HG03039 (cell line): ENCODE data around the gene POP4.

Source experiments
- ATAC-seq: cut with Tn5 transposase; IDR thresholded peaks from one replicate; pipeline ENCODE4 v1.9.1; 2021; ENCODE audit warnings: mild to moderate bottlenecking, moderate library complexity; ENCODE audit not compliant: unreplicated experiment

Gene POP4

DNA sequence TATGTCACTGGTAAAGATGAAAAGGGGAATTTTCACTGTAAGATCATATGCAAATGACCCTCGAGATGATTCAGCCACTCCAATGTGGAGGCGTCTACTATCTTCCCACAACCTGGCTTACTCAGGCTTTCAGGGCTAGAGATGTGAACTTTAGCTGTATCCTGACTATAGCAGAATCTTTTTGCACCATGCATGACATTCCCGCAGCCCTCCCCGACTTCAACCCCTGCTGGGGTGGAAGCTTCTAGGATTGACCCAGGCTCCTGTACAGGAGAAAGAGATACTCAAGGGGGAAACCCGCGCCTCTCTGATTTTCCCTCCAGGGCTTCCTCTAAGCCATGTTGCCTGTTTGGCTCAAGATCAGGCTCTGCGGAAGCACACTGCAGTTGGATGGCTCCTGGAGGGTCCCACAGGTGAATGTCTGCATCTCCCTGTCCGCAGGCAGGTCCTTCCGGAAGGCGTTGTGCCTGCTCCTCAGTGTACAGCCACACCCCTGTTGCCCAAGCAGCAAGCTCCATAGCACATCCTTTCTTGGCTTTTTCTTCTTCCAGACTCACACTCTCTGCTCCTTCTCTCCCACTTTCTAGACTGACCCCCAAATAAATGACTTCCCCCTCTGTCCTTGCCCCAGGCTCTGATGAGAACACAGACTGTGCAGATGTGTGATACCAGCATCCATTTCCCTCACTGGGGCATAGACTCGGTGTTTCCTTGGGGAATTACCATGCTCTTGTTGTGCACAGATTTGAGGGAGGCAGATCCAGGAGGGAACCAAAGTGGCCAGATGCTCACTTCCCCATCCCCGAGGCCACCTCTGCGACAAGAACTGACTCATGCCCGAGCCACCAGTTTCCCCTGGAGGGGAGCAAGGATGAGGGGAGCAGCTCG is 29.1 kb upstream of the POP4 start:
- peak; percentile 69 for ATAC-seq

DNA sequence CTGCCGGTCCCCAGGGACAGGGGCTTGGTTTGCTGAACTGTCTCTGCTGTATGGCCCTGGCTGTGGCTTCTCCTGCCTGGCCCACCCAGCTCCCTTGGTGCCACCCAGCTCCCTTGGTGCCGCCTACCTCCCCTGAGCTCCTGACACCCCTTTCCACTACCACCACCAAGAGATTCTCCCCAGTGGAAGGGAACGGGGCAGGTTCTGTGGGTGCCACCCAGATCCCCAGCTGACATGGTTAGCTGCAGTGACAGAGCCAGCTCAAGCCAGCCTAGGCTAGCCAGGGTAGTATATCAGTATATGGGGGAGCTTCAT is 28.5 kb upstream of the POP4 start:
- no peak for ATAC-seq

DNA sequence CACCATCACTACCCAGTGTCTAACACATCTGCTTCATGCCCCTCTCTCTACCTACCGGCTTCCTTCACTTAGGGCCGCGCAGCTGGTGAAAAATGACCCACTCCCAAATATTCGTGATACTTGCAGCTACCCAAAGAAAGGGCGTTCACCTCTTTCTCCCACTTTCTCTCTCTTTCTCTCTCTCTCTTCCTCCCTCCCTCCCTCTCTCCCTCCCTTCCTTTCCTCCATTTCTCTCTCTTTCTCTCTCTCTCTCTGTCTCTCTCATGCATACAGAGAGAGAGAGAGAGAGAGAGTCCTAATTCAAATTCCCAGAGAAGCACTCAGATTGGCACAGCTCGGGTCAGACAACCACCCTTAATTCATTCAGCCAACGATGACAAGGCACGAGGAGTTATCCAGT is 27.7 kb upstream of the POP4 start:
- ATAC-seq = no peak

DNA sequence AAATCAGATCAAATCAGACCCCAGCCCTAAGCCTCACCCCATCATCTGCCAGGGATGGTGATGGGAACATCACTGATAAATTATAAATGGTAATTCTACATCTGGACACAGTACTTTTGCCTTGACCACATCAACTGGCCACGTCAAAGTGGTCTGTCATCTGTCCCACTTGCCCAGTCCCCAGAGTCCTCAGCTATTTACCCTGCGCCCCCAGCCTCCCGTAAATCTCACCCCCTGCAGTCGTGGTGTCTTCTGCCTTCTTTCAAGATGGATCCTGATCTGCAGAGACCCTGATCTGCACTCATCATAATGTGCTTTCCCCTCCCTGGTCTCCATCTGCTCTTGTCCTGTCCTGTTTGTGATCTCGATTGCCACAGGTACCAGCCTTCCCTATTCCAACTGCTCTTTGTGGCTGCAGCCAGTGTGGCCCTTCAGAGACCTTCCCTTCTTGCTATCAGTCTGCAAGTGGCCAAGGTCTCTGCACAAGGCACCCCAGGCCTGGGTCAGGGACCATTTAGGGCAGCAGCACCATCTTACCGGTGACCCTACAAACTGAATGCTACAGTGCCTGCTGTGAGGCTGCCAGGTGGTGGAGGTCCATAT is 26.7 kb upstream of the POP4 start:
- no peak for ATAC-seq

DNA sequence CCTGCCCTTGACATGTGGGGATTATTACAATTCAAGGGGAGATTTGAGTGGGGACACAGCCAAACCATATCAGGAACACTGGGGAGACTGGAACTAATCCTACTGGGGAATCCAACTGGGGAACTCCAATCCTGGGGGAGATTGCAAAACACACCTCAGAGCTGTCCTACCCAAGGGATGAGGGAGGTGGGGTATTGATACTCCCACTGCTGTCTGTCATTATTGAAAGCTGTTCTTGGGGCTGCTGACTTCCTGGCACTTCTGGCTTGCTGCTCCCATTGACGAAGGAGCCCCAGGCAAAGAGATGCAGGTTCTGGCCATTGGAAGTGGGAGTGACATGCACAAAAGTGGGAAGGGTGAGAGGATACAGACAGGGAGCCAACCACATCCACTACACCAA is 24.7 kb upstream of the POP4 start:
- no peak for ATAC-seq

DNA sequence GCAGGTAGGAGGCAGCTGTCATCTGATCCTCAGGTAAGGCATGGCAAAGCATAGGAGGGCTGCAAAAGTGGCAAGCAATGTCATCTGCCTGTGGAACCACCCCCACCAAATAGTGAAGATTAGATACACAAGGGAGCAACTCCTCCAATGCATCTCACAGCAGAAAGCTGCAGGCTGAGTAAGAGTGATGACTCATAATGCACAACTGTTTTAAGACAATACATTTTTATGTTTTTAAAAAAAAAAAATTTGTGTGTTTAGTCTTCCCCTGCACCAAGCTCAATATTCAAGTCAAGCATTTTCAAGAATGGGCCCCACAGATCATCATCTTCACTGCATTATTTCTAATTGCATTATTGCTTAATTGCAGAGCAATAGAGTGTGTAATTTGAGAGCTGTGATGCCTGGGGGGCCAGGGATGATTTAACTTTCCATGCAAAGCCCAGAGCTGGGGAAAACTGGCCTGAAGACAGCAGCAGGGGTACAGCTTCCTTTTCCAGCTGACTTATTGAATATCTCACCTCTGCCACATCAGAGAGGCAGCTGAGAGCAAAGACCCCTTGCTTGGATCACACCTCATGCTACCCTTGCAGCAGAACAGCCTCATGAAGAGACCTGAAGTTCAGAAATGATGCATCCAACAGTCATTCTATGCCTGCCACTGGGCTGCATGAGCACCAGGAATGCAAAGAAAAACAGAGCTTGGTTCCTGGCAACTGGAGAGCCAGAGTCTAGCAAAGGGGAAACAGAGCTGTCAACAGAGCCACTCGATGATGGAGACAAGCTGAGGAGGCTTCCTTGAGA is 22.7 kb upstream of the POP4 start:
- ATAC-seq = no peak

DNA sequence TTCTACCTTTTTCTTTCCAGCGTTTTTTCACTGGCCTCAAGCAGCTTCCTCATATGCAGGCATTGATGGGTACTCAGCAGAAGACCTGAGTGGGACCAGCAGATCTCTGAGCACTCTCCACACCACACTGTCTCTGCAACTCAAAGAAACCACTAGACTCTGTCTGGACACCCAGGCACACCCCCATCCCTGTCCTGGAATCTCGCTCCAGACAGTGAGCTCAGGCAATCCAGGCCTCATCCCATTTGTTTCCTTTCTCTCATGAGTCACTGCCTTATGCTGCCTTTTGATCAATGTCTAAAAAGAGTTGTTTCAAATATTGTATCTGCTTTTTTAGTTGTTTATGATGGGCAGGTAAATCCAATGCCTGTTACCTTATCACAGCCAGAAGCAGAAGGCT is 19.7 kb upstream of the POP4 start:
- ATAC-seq = no peak

DNA sequence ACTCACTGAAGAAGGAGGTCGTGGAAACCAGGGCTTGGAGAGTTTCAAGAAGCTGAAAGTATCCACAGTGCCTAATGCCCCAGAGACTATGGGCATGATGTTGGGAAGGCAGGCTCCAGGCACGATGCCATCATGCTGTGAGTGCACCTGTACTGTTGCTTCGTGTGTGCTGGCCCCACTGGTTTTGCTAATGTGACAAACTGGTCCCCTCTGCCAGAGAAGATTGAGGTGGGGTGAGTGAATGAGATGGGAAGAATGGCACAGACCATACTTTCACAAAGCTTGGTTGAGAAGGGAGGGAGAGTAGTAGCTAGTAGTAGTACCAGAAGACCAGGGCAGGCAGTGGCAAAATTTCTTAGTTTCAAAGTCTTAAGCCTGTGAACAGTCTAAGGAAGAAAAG is 19.0 kb upstream of the POP4 start:
- no peak for ATAC-seq

DNA sequence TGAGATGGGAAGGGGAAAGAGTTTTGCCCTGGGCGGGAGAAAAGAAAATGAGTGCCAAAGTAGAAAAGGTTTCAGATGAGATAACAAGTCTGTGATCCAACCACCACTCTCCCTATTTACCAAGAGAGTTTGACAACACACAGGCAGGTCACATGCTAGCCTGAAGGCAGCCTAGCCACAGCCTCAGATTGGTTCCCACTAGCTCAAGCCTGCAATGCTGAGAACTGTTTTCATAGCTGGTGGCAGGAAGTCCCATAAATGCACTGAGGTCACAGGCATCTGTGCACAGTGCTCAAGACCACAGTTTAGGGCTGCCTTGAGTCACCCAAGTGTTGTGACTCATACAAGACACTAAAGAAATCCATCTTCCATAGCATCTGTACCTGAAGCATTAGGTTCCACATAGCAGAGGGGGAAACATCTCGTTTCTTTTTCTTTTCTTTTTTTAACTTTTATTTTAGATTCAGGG is 18.5 kb upstream of the POP4 start:
- peak; percentile 98 for ATAC-seq

DNA sequence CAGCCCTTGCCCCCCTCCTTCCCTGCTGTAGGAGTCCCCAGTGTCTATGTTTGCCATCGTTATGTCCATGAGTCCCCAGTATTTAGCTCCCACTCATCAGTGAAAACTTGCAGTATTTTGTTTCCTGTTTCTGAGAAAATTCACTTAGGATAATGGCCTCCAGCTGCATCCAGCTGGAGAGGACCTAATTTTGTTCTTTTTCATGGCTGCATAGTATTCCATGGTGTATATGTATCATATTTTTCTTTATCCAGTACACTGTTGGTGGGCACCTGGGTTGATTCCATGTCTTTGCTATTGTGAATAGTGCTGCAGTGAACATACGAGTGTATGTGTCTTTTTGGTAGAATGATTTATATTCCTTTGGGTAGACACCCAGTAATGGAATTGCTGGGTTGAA is 18.0 kb upstream of the POP4 start:
- no peak for ATAC-seq

DNA sequence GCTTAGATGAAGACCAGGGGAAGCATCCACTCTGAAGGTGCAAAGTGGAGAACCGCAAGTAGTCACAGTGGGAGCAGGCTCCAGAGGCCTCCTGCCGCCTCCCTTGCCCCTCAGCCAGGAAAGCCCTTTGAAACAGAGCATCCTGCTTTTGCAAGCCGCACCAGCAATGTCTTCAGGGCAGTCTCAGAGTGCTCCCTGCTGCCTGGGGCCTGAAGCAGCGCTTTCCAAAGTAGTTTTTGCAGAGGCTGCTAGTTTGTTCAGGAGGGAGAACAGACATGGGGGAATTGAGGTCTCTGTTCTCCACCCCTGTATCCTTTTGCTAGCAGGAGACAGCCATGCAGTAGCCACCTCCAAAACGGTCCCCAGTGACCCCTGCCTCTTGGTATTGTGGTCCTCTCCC is 15.8 kb upstream of the POP4 start:
- no peak for ATAC-seq

DNA sequence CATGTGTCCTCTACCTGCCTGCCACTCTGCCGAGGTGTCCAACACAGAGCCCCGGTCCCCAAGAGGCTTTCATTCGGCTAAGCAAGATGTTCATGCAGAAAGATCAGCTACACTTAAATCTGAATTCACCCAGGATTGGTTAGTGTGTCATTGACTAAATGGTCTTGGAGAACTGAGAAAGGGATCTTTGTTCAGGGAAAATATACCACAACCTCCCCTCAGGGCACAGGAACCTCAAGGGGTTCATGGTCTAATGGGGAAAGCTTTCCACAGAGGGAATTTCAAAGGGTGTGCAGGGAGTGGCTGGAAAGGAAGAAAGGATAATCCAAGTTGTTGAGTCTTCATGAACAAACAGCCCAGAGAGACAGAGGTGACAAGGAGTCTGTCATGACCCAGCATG is 14.4 kb upstream of the POP4 start:
- no peak for ATAC-seq

DNA sequence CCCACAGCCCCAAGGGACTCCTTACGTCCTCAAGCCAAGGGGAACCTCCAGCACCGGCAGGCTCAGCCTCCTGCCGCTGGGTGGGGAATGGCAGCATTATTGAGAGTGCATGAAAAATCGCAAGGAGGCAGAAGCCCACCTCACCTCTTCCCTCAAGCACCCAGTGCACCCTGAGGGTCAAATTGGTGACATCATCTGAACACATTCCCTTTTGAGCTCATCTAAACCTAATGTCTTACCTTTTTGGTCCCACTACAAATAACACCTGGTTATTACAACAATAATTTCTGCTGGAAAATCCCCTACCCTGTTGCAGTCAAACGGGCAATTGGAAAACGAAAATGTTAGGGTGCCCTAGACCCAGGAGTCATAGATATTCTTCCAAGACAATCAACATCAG is 12.2 kb upstream of the POP4 start:
- ATAC-seq = no peak

DNA sequence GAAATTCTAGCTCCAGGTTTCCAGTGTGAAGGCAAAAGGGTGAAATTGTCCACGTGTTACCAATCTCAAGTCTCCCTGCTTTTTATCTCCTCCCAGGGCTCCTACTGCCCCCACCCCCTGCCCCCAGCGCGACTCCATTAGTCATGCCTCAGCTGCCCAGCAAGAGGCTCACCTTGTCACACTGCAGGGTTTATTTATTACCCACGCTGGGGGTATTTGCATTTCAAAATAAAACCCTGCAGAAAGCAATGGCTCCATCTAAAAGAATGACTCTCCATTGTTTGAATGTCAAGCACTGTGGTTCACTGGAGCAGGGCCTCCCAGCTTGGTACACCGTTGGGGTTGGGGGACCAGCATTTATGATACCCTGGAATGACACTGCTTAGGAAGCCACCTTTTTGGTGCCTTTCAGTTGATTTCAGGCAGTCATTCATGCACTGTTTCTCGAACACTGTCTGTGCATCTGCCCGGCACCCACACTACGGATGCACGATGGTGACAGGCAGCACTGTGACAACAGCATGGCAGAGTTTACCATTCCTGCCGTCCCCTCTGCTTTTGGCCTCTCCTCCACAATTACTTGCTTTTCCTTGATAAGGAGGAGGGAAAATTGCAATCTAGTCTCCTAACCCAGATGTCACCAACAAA is 9.9 kb upstream of the POP4 start:
- no peak for ATAC-seq

DNA sequence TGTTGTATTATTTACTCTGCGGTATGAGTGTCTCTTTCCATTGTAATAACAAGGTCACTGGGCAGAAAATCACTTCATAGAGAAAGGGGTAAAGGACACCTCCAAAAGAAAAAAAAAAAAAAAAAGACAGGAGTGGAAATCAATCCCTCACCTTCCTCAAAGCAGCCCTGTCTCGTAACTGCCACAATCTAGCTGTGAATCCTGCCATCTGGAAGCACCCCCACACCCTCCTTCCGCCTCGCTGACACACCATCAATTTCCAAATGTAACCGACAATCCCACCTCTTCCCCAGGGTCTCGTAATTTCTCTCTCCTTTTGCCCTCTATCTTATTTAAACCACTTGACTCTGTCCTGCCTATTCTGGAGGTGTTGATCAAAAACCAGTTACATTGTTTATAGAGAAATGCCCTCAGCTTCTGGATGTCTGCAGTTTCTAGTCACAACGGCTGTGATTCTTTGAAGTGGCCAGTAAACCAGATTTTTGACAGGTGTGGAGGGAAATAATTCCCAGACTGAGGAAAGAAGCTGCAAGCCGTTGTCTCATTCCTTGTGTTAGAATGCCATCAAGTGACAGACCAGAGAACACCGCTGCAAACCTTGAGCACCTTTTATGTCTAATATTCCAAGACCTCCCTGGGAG is 9.1 kb upstream of the POP4 start:
- ATAC-seq = no peak

DNA sequence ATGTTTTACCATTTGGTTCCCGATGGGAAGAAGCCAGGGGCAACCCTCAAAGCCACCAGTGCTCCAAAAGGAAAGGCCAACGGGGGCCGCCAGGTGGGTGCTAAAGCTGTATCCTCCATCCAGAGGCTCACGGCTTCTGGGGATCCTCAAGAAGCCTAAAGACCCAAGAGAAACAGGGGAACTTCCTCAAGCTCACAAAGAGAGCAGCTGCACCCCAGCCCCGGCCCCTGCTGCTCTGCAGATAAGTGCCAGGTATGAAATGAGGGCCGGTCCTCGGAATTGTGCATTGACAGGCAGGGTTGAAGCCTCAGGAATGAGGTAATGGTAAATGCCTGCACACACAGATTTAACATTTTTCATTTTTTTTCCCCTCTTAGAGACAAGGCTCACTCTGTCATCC is 8.0 kb upstream of the POP4 start:
- ATAC-seq = no peak

DNA sequence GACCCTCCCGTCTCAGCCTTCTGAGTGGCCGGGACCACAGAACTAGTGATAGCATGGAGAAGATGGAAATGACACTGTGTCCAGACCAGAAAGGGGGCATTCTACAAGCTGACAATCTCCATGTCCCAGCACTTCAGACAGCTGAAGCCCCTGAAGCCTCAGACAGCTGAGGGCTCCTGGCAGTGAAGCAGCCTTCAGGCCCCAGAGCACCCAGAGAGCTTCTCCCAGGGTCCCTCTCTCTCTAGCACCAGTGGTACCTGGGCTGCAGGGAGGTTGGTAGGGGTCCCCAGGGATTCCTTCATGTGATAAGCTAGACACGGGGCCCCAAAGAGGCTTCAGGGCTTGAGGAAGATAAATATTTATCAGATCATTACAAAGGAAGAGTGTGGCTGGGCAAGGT is 7.6 kb upstream of the POP4 start:
- no peak for ATAC-seq

DNA sequence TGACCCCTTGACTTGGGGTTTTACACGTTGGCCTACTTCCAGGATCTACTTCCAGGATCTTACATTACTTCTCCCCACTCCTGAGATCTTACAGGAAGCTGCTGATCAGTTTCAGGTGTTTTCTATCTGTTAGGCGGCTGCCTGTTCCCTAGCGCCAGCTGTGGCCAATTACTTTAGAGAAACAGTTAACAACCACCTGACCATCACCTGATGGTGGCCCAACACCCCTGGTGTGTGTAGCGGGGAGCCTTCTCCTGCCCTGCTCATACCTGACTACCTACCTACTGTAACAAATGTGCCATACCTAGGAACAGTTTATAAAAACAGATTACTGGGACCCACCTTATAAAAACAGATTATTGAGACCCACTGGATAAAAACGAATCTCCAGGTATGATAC is 2.8 kb upstream of the POP4 start:
- no peak for ATAC-seq

DNA sequence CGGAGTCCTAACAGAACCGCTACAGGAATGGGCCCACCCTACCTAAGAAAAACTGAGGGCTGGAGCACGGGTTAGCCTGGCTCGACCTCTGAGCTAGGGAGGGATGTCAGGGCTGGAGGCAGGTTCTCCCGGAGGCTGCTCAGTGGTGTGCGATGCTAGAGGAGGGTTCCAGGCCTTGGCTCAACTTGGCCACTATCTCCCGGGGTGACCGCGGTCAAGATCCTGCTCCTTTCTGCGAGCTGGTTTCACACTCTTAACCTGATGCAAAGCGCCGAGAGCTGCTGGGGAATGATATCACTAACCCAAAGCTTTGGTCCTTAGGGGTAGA is 301 bp downstream of the POP4 start:
- peak; percentile 17 for ATAC-seq

DNA sequence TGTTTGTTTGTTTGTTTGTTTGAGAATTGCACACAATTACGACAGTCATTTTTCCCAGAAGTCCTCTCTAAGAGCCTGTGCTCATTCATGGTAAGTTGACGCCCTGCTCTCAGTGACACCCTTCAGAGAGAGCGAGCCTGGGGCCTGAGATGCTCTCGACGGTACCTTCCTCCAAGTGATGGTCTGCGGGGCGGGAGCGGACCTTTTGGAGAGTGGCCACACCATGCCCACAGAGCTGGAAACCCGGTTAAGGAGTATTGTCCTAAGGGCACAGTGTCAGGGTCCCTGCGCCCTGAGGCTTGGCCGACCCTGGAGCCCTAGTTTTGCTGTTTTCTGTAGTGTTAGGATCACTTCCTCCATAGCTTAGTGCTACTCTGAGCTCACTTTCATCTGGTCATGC is 3.6 kb downstream of the POP4 start:
- ATAC-seq = no peak

DNA sequence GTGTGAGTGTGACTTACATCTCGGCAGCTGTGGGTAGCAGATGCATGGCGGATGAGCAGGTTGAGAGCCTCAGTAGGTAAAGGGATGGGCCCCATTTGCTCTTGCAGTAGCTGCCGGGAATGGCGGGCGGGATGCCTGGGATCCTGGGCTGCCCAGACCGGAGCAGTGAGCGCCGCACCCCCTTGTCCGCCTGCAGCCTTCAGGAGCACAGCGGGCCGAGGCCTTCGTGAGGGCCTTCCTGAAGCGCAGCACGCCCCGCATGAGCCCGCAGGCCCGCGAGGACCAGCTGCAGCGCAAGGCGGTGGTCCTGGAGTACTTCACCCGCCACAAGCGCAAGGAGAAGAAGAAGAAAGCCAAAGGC is 4.1 kb downstream of the POP4 start:
- no peak for ATAC-seq
